Measurements from ENCODE around the gene FAM3D. TPM values are rescaled to one million over a fixed set of nuclear protein-coding genes. Genes with fewer than 3 reads are reported as not detected.
A peak's percentile ranks its signal among the peaks of the same experiment; 100 is the strongest.

FAM3D gene
- total and polyA plus RNA-seq, 12 donors: 0.06 to 0.40 (median 0.22) TPM; not detected in 8

DNA sequence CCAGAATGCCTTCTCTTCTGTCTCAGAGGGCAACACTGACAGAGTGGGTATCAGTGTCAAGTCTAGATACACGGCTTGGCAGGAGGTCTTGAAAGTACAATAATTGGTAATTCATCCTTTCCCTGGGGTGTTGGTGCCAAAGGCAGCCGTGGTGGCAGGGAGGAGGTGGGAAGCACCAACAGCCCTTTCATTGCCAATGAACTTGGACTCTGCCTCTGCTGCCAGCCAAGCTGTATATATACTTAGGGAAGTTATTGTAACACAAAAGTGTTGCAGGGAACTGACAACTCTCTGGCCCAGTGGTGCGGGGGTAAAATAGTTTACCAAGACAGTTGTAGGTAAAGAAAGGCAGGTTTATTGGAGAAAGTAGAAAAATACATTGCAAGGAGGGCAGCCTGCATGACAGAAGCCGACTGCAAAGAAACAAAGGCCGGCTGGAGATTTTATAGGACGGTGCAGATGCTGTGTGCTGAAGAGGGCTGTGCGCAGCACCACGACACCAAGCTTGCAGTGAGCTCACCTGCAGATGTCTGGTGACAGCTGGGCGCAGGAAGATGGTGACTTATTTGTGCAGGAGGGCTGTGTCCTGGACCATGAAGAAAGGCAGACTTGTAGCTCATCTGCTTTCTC is 4.0 kb upstream of the FAM3D start:
- intact Hi-C loops (cut with DNase I): no loop called here
- 70 to 79% (median 74%) methylated on average over 9 of the region's 9 CpGs for WGBS, 4 donors
- DNase-seq: peak in 1 of 7 donors; percentile 2

GRCh38 chr3:58668247-58668646 is 1.7 kb upstream of the FAM3D start:
- H3K4me3 ChIP-seq: no peak overlapping the region
- H3K9me3 ChIP-seq (replicated peaks in 1 of 3): no peaks in the 10 kb centered on the region
- intact Hi-C loops (cut with DNase I): no loop called here
- peak in 1 of 7 donors; percentile 9 for DNase-seq
- no peaks in the 10 kb centered on the region for H3K36me3 ChIP-seq (replicated peaks in 1 of 2)
- WGBS, 4 donors: 49 to 81% (median 78%) methylated on average over 8 of the region's 8 CpGs
- H3K27ac ChIP-seq: no peak overlapping the region
- H3K4me1 ChIP-seq (replicated peaks in 1 of 2): no peaks in the 10 kb centered on the region
- no peaks in the 10 kb centered on the region for H3K27me3 ChIP-seq
- TF ChIP-seq POLR2A (IDR thresholded peaks at IDR 0.05) (no peak), CTCF (IDR thresholded peaks at IDR 0.05) (no peak)

More for the DNA sequence above, 4.0 kb upstream of the FAM3D start:
- TF ChIP-seq POLR2A (IDR thresholded peaks at IDR 0.05): no peak
- TF ChIP-seq CTCF (IDR thresholded peaks at IDR 0.05): no peak
- H3K36me3 ChIP-seq (replicated peaks in 1 of 2): no peaks in the 10 kb centered on the region
- no peaks in the 10 kb centered on the region for H3K27me3 ChIP-seq
- H3K4me3 ChIP-seq: no peak overlapping the region
- H3K9me3 ChIP-seq (replicated peaks in 1 of 3): no peaks in the 10 kb centered on the region
- H3K4me1 ChIP-seq (replicated peaks in 1 of 2): no peaks in the 10 kb centered on the region
- H3K27ac ChIP-seq: no peak overlapping the region

DNA sequence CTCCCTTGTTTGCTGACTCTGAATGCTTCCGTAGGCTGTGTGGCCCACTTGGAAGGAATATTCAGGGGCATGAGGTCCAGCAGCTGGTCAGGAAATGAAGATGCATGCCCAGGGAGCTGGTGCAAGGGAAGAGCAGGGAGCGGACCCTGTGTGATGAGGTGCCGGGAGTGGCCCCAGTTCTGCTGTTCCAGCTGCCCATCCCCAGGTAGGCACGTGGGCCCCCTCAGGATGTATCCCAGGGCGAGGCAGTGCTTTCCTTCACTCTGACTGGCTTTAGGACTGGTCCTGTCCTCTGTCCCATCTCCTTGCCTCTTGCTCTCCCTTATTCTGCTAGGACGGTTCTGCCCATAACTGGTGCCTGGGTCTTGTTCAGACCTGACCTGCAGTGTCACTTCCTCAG is 1.1 kb upstream of the FAM3D start:
- 71 to 86% (median 76%) methylated on average over 6 of the region's 6 CpGs for WGBS, 4 donors
- Histone ChIP-seq H3K4me1 (replicated peaks in 1 of 2) (no peaks in the 10 kb centered on the region), H3K27me3 (no peaks in the 10 kb centered on the region), H3K4me3 (no peak overlapping the region), H3K9me3 (replicated peaks in 1 of 3) (no peaks in the 10 kb centered on the region), H3K36me3 (replicated peaks in 1 of 2) (no peaks in the 10 kb centered on the region), H3K27ac (no peak overlapping the region)
- intact Hi-C loops (cut with DNase I): no loop called here
- no peak for TF ChIP-seq CTCF (IDR thresholded peaks at IDR 0.05)
- no peak for TF ChIP-seq POLR2A (IDR thresholded peaks at IDR 0.05)
- DNase-seq: no peak

DNA sequence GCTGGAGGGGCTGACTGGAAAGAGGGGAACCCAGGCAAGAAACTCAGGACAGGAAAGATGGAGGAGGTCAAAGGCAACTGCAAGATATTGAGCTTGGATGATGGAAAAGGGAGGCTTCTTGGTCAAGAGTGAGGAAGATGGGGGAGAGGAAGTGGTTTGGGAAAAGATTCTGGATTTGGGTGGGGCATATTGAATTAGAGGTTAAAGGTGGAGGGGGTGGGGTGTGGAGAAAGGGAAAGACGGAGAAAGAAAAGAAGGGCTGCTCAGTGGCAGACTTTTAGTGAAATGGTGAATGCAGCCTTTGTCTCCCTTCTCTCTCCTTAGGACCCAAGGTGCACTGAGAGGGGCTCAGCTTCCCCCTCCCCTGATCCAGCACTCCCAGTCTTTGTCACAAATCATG is 655 bp upstream of the FAM3D start:
- intact Hi-C loops (cut with DNase I): no loop called here

GRCh38 chr3:58665405-58665804 is 1.2 kb downstream of the FAM3D start:
- Histone ChIP-seq H3K27ac (no peak overlapping the region), H3K36me3 (replicated peaks in 1 of 2) (no peaks in the 10 kb centered on the region), H3K4me1 (replicated peaks in 1 of 2) (no peaks in the 10 kb centered on the region), H3K27me3 (no peaks in the 10 kb centered on the region), H3K9me3 (replicated peaks in 1 of 3) (no peaks in the 10 kb centered on the region), H3K4me3 (no peak overlapping the region)
- DNase-seq: no peak
- 73 to 86% (median 82%) methylated on average over 2 of the region's 2 CpGs for WGBS, 4 donors
- no peak for TF ChIP-seq CTCF (IDR thresholded peaks at IDR 0.05)
- intact Hi-C loops (cut with DNase I): no loop called here

More for the DNA sequence above, 655 bp upstream of the FAM3D start:
- Histone ChIP-seq H3K36me3 (replicated peaks in 1 of 2) (no peaks in the 10 kb centered on the region), H3K4me3 (no peak overlapping the region), H3K27me3 (no peaks in the 10 kb centered on the region), H3K9me3 (replicated peaks in 1 of 3) (no peaks in the 10 kb centered on the region), H3K27ac (no peak overlapping the region), H3K4me1 (replicated peaks in 1 of 2) (no peaks in the 10 kb centered on the region)
- TF ChIP-seq POLR2A (IDR thresholded peaks at IDR 0.05): no peak
- 80 to 92% (median 86%) methylated on average over 1 of the region's 1 CpG for WGBS, 4 donors
- no peak for DNase-seq

Data from adrenal gland (tissue), 12 donors.